GM18867 (cell line): ENCODE data around the gene GAS6.

Experiments
- ATAC-seq: cut with Tn5 transposase; IDR thresholded peaks from one replicate; pipeline ENCODE4 v1.9.1; 2021; ENCODE audit warnings: mild to moderate bottlenecking, moderate library complexity; ENCODE audit not compliant: unreplicated experiment

Gene GAS6

GRCh38 chr13:113888701-113889330 is 24.9 kb upstream of the GAS6 start:
- ATAC-seq: no peak

- ATAC-seq: no peak
Measured at GRCh38 chr13:113887700-113888201, 23.9 kb upstream of the GAS6 start.

GRCh38 chr13:113886561-113887112 is 22.8 kb upstream of the GAS6 start:
- no peak for ATAC-seq

GRCh38 chr13:113884821-113885220 is 20.9 kb upstream of the GAS6 start:
- no peak for ATAC-seq

GRCh38 chr13:113883921-113884804 is 20.3 kb upstream of the GAS6 start:
- ATAC-seq: no peak

GRCh38 chr13:113883314-113883811 is 19.5 kb upstream of the GAS6 start:
- no peak for ATAC-seq

- ATAC-seq: no peak
Measured at GRCh38 chr13:113882716-113883115, 18.8 kb upstream of the GAS6 start.

- ATAC-seq: no peak
Measured at GRCh38 chr13:113882267-113882630, 18.4 kb upstream of the GAS6 start.

- no peak for ATAC-seq
Measured at GRCh38 chr13:113881614-113882266, 17.9 kb upstream of the GAS6 start.

GRCh38 chr13:113880651-113881611 is 17.1 kb upstream of the GAS6 start:
- ATAC-seq: no peak

- no peak for ATAC-seq
Measured at GRCh38 chr13:113879494-113880360, 15.9 kb upstream of the GAS6 start.

GRCh38 chr13:113879017-113879416 is 15.1 kb upstream of the GAS6 start:
- ATAC-seq: no peak

- ATAC-seq: no peak
Measured at GRCh38 chr13:113877149-113877990, 13.5 kb upstream of the GAS6 start.

- no peak for ATAC-seq
Measured at GRCh38 chr13:113876346-113877148, 12.7 kb upstream of the GAS6 start.

GRCh38 chr13:113875837-113876281 is 12.0 kb upstream of the GAS6 start:
- no peak for ATAC-seq

GRCh38 chr13:113875429-113875815 is 11.5 kb upstream of the GAS6 start:
- no peak for ATAC-seq
